GM18909 (cell line): ENCODE measurements around the gene ITPR2.

Experiments
- ATAC-seq: cut with Tn5 transposase; IDR thresholded peaks from one replicate; pipeline ENCODE4 v1.9.1; 2021; ENCODE audit warnings: mild to moderate bottlenecking; ENCODE audit not compliant: unreplicated experiment, poor library complexity

The ITPR2 gene

GRCh38 chr12:26546535-26547314 lies 286.3 kb downstream of the ITPR2 start:
- no peak for ATAC-seq

GRCh38 chr12:26539131-26539530 lies 293.9 kb downstream of the ITPR2 start:
- ATAC-seq, result no peak

GRCh38 chr12:26537651-26538050 lies 295.3 kb downstream of the ITPR2 start:
- ATAC-seq, result no peak

- ATAC-seq, result no peak
These were observed 295.9 kb downstream of the ITPR2 start for GRCh38 chr12:26537126-26537525.

- ATAC-seq, result no peak
These were observed 297.2 kb downstream of the ITPR2 start for GRCh38 chr12:26535826-26536225.

- no peak for ATAC-seq
These were observed 298.9 kb downstream of the ITPR2 start for GRCh38 chr12:26534071-26534470.

GRCh38 chr12:26533211-26533610 lies 299.8 kb downstream of the ITPR2 start:
- no peak for ATAC-seq

GRCh38 chr12:26530461-26530860 lies 302.5 kb downstream of the ITPR2 start:
- ATAC-seq, result no peak

GRCh38 chr12:26528943-26529342 lies 304.1 kb downstream of the ITPR2 start:
- no peak for ATAC-seq

- no peak for ATAC-seq
These were observed 305.3 kb downstream of the ITPR2 start for GRCh38 chr12:26527682-26528081.

GRCh38 chr12:26524862-26525465 lies 308.0 kb downstream of the ITPR2 start:
- ATAC-seq, result no peak

- ATAC-seq, result no peak
These were observed 309.3 kb downstream of the ITPR2 start for GRCh38 chr12:26523708-26524150.

- peak; percentile 69 for ATAC-seq
These were observed 312.1 kb downstream of the ITPR2 start for GRCh38 chr12:26520869-26521268.

- no peak for ATAC-seq
These were observed 312.9 kb downstream of the ITPR2 start for GRCh38 chr12:26520109-26520508.

GRCh38 chr12:26519462-26519861 lies 313.5 kb downstream of the ITPR2 start:
- no peak for ATAC-seq

- peak; percentile 73 for ATAC-seq
These were observed 315.7 kb downstream of the ITPR2 start for GRCh38 chr12:26517320-26517719.

- no peak for ATAC-seq
These were observed 318.6 kb downstream of the ITPR2 start for GRCh38 chr12:26514364-26514763.

- no peak for ATAC-seq
These were observed 319.5 kb downstream of the ITPR2 start for GRCh38 chr12:26513363-26514043.

- ATAC-seq, result no peak
These were observed 320.8 kb downstream of the ITPR2 start for GRCh38 chr12:26512213-26512612.

GRCh38 chr12:26510354-26510674 lies 322.7 kb downstream of the ITPR2 start:
- no peak for ATAC-seq

GRCh38 chr12:26507613-26508012 lies 325.4 kb downstream of the ITPR2 start:
- ATAC-seq, result no peak
